MG63 (cell line): ENCODE measurements around the gene BHLHA15. TPM values are rescaled to one million over a fixed set of nuclear protein-coding genes. Genes with fewer than 3 reads are reported as not detected.

ENCODE experiments used
- DNase-seq: peaks from one replicate; pipeline ENCODE4 v3.0.0-alpha.2; 2020
- H3K27me3 ChIP-seq: fragments of 250-450 bp; sonication (Bioruptor Pico); 2 replicates; pipeline ENCODE4 v1.5.1; 2020; ENCODE audit warnings: mild to moderate bottlenecking, moderate library complexity
- H3K36me3 ChIP-seq: fragments of 250-450 bp; sonication (Bioruptor Pico); 2 replicates; pipeline ENCODE4 v1.5.1; 2020; ENCODE audit warnings: mild to moderate bottlenecking, moderate library complexity
- H3K4me3 ChIP-seq: fragments of 250-450 bp; sonication (Bioruptor Pico); 2 replicates; pipeline ENCODE4 v1.5.1; 2020; ENCODE audit warnings: mild to moderate bottlenecking, moderate library complexity
- H3K9me3 ChIP-seq: fragments of 250-450 bp; sonication (Bioruptor Pico); 2 replicates; pipeline ENCODE4 v1.5.1; 2020; ENCODE audit warnings: mild to moderate bottlenecking, moderate library complexity
- total RNA-seq: library from RNA; depleted of rRNA; stranded (reverse); fragments of >200 nt; shearing (Covaris generic); gene quantifications from 2 replicates; pipeline ENCODE4 v1.2.3, GENCODE V29; 2014; ENCODE audit warnings: low replicate concordance; rRNA removed

BHLHA15 gene
- total RNA-seq, 1 experiment from 2014 or later = not detected

GRCh38 chr7:98244871-98245270 is 33.6 kb downstream of the BHLHA15 start:
- H3K27me3 ChIP-seq = no peaks in the 10 kb centered on the region
- no peak overlapping the region for H3K4me3 ChIP-seq
- no peak for DNase-seq
- H3K36me3 ChIP-seq = no peaks in the 10 kb centered on the region
- no peaks in the 10 kb centered on the region for H3K9me3 ChIP-seq

GRCh38 chr7:98248156-98248555 is 36.9 kb downstream of the BHLHA15 start:
- H3K27me3 ChIP-seq = no peaks in the 10 kb centered on the region
- DNase-seq = no peak
- no peaks in the 10 kb centered on the region for H3K36me3 ChIP-seq
- H3K4me3 ChIP-seq = no peak overlapping the region
- no peaks in the 10 kb centered on the region for H3K9me3 ChIP-seq

GRCh38 chr7:98249106-98249505 is 37.9 kb downstream of the BHLHA15 start:
- Histone ChIP-seq H3K9me3 (no peaks in the 10 kb centered on the region), H3K27me3 (no peaks in the 10 kb centered on the region), H3K4me3 (no peak overlapping the region), H3K36me3 (no peaks in the 10 kb centered on the region)
- no peak for DNase-seq

- no peak for DNase-seq
- Histone ChIP-seq H3K9me3 (no peaks in the 10 kb centered on the region), H3K36me3 (no peaks in the 10 kb centered on the region), H3K4me3 (no peak overlapping the region), H3K27me3 (no peaks in the 10 kb centered on the region)
Measured at GRCh38 chr7:98250789-98251188, 39.5 kb downstream of the BHLHA15 start.

- no peaks in the 10 kb centered on the region for H3K27me3 ChIP-seq
- no peak for DNase-seq
- peak overlapping the region; percentile 83 for H3K4me3 ChIP-seq
- no peaks in the 10 kb centered on the region for H3K36me3 ChIP-seq
- no peaks in the 10 kb centered on the region for H3K9me3 ChIP-seq
Measured at GRCh38 chr7:98251231-98251600, 40.0 kb downstream of the BHLHA15 start.

- H3K9me3 ChIP-seq = no peaks in the 10 kb centered on the region
- peak; percentile 90 for DNase-seq
- peak within 1 kb of the TSS; percentile 83 for H3K4me3 ChIP-seq
- H3K27me3 ChIP-seq = no peaks in the 10 kb centered on the region
- no peaks in the 10 kb centered on the region for H3K36me3 ChIP-seq
Measured at GRCh38 chr7:98251601-98252424, 40.6 kb downstream of the BHLHA15 start, which contains the start of gene TECPR1. Gene TECPR1 (minus strand): TSS chr7:98252232. CDS start chr7:98246146, 6,086 bp downstream.

GRCh38 chr7:98252425-98253054 is 41.3 kb downstream of the BHLHA15 start:
- H3K9me3 ChIP-seq = no peaks in the 10 kb centered on the region
- no peak for DNase-seq
- H3K27me3 ChIP-seq = no peaks in the 10 kb centered on the region
- peak overlapping the region; percentile 83 for H3K4me3 ChIP-seq
- H3K36me3 ChIP-seq = no peaks in the 10 kb centered on the region

- H3K9me3 ChIP-seq = no peaks in the 10 kb centered on the region
- H3K27me3 ChIP-seq = no peaks in the 10 kb centered on the region
- no peak overlapping the region for H3K4me3 ChIP-seq
- H3K36me3 ChIP-seq = no peaks in the 10 kb centered on the region
- no peak for DNase-seq
Measured at GRCh38 chr7:98254516-98254915, 43.3 kb downstream of the BHLHA15 start.

- no peaks in the 10 kb centered on the region for H3K27me3 ChIP-seq
- no peaks in the 10 kb centered on the region for H3K9me3 ChIP-seq
- no peak overlapping the region for H3K4me3 ChIP-seq
- no peaks in the 10 kb centered on the region for H3K36me3 ChIP-seq
- DNase-seq = no peak
Measured at GRCh38 chr7:98254951-98255610, 43.8 kb downstream of the BHLHA15 start.

GRCh38 chr7:98256431-98256830 is 45.2 kb downstream of the BHLHA15 start:
- no peaks in the 10 kb centered on the region for H3K36me3 ChIP-seq
- no peak overlapping the region for H3K4me3 ChIP-seq
- no peaks in the 10 kb centered on the region for H3K9me3 ChIP-seq
- no peaks in the 10 kb centered on the region for H3K27me3 ChIP-seq
- DNase-seq = no peak

GRCh38 chr7:98257701-98258100 is 46.5 kb downstream of the BHLHA15 start:
- Histone ChIP-seq H3K36me3 (no peaks in the 10 kb centered on the region), H3K27me3 (no peaks in the 10 kb centered on the region), H3K4me3 (no peak overlapping the region), H3K9me3 (no peaks in the 10 kb centered on the region)
- no peak for DNase-seq

Other genes starting within 250 kb of the BHLHA15 start
- gene OCM2, start 221.2 kb upstream of the BHLHA15 start, total RNA-seq = not detected in 2 replicates
- 2.6 and 4.8 TPM in 2 replicates for gene LMTK2, start 104.6 kb upstream of the BHLHA15 start, total RNA-seq
- gene TECPR1, start 40.8 kb downstream of the BHLHA15 start, total RNA-seq = 4.8 and 9.5 TPM in 2 replicates
- gene BRI3, start 70.2 kb downstream of the BHLHA15 start, total RNA-seq = 12.5 and 37.3 TPM in 2 replicates
- 9.6 and 11.0 TPM in 2 replicates for gene BAIAP2L1, start 189.7 kb downstream of the BHLHA15 start, total RNA-seq